ENCODE results near the gene RAB3IL1.

Gene RAB3IL1

DNA sequence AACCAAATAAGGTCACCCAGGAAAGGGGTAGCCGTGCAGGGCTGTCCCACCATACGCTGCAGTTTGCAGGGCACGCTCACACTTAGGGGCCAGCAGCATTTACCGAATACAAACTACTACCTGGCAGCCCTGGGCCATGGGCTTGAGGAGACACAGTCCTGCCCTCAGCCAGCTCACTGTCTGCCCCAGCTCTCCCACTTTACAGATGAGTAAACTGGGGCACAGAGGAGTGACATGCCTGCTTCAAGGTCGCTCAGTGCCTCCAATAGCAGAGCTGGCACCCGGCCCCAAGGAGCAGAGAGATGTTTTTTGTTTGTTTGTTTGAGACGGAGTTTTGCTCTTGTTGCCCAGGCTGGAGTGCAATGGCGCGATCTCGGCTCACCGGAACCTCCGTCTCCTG lies 28.8 kb downstream of the RAB3IL1 start:
- Histone ChIP-seq H3K4me3 (ENCODE audit: insufficient read depth in 1 of 2, low read depth in 1 of 2, low read length in 2 of 2) (no peak overlapping the region), H2AFZ (ENCODE audit: low read depth, low read length) (no peak overlapping the region), H3K9ac (ENCODE audit: low read length) (no peak overlapping the region), H3K18ac (ENCODE audit: low read depth in 1 of 2, low read length in 2 of 2) (peak overlapping the region; percentile 6 to 37), H3K14ac (ENCODE audit: low read length in 2 of 2) (no peak overlapping the region), H3K4me1 (ENCODE audit: control insufficient read depth, insufficient read depth, low read depth, low read length) (peaks cover 27% of the 10 kb centered on the region), H3K4ac (ENCODE audit: low read depth in 1 of 2, low read length in 2 of 2) (peak overlapping the region; percentile 22 to 80), H4K91ac (ENCODE audit: low read length) (peak overlapping the region; percentile 89), H2AK5ac (ENCODE audit: low read length, severe bottlenecking) (no peak overlapping the region), H4K8ac (ENCODE audit: low read length) (peak overlapping the region; percentile 4), H2BK12ac (ENCODE audit: low read length in 2 of 2) (peak overlapping the region in 1 of 2 experiments; percentile 7), H3K9me3 (ENCODE audit: control insufficient read depth, low read length) (no peaks in the 10 kb centered on the region), H2BK15ac (ENCODE audit: low read depth, poor library complexity, severe bottlenecking) (no peak overlapping the region), H3K36me3 (ENCODE audit: control insufficient read depth in 1 of 2, insufficient read depth in 2 of 2, low read depth in 1 of 2, low read length in 2 of 2) (peaks cover 0 to 21% of the 10 kb centered on the region in 2 experiments), H3K27ac (ENCODE audit: low read length, poor library complexity, severe bottlenecking) (peak overlapping the region; percentile 38), H2BK120ac (ENCODE audit: low read depth, low read length) (peak overlapping the region; percentile 39), H2BK5ac (ENCODE audit: low read depth, low read length, poor library complexity, severe bottlenecking) (no peak overlapping the region), H3K4me2 (ENCODE audit: low read length, poor library complexity, severe bottlenecking) (no peak overlapping the region), H3K27me3 (ENCODE audit: control insufficient read depth in 1 of 2, insufficient read depth in 1 of 2, low read length in 2 of 2) (no peaks in the 10 kb centered on the region), H3K79me1 (replicated peaks; ENCODE audit: low read length, poor library complexity, severe bottlenecking) (peaks cover 35% of the 10 kb centered on the region), H3K23ac (ENCODE audit: low read length in 2 of 2) (no peak overlapping the region)
- DNase-seq: no peak
- WGBS: 88% methylated on average over 12 of the region's 12 CpGs

- peaks cover 39% of the 10 kb centered on the region for H3K79me1 ChIP-seq (replicated peaks; ENCODE audit: low read length, poor library complexity, severe bottlenecking)
- peak overlapping the region; percentile 6 for H2BK120ac ChIP-seq (ENCODE audit: low read depth, low read length)
- no peak overlapping the region for H2AK5ac ChIP-seq (ENCODE audit: low read length, severe bottlenecking)
- peak overlapping the region in 1 of 2 experiments; percentile 7 for H2BK12ac ChIP-seq (ENCODE audit: low read length in 2 of 2)
- peak overlapping the region in 1 of 2 experiments; percentile 80 for H3K4ac ChIP-seq (ENCODE audit: low read depth in 1 of 2, low read length in 2 of 2)
- H3K4me2 ChIP-seq (ENCODE audit: low read length, poor library complexity, severe bottlenecking): no peak overlapping the region
- H3K36me3 ChIP-seq (ENCODE audit: control insufficient read depth in 1 of 2, insufficient read depth in 2 of 2, low read depth in 1 of 2, low read length in 2 of 2): peaks cover 0 to 27% of the 10 kb centered on the region in 2 experiments
- peak overlapping the region; percentile 38 for H3K27ac ChIP-seq (ENCODE audit: low read length, poor library complexity, severe bottlenecking)
- H3K27me3 ChIP-seq (ENCODE audit: control insufficient read depth in 1 of 2, insufficient read depth in 1 of 2, low read length in 2 of 2): no peaks in the 10 kb centered on the region
- peak overlapping the region; percentile 89 for H4K91ac ChIP-seq (ENCODE audit: low read length)
- H3K14ac ChIP-seq (ENCODE audit: low read length in 2 of 2): no peak overlapping the region
- H3K4me3 ChIP-seq (ENCODE audit: insufficient read depth in 1 of 2, low read depth in 1 of 2, low read length in 2 of 2): no peak overlapping the region
- no peak overlapping the region for H2AFZ ChIP-seq (ENCODE audit: low read depth, low read length)
- WGBS: 64% methylated on average over 7 of the region's 7 CpGs
- H3K4me1 ChIP-seq (ENCODE audit: control insufficient read depth, insufficient read depth, low read depth, low read length): peaks cover 27% of the 10 kb centered on the region
- H3K9me3 ChIP-seq (ENCODE audit: control insufficient read depth, low read length): no peaks in the 10 kb centered on the region
- H3K23ac ChIP-seq (ENCODE audit: low read length in 2 of 2): no peak overlapping the region
- no peak overlapping the region for H2BK15ac ChIP-seq (ENCODE audit: low read depth, poor library complexity, severe bottlenecking)
- H4K8ac ChIP-seq (ENCODE audit: low read length): peak overlapping the region; percentile 57
- H2BK5ac ChIP-seq (ENCODE audit: low read depth, low read length, poor library complexity, severe bottlenecking): no peak overlapping the region
- H3K18ac ChIP-seq (ENCODE audit: low read depth in 1 of 2, low read length in 2 of 2): peak overlapping the region in 1 of 2 experiments; percentile 37
- DNase-seq: peak; percentile 90
- peak overlapping the region; percentile 37 for H3K9ac ChIP-seq (ENCODE audit: low read length)
These were observed 29.4 kb downstream of the RAB3IL1 start for GRCh38 chr11:61887839-61888494.

DNA sequence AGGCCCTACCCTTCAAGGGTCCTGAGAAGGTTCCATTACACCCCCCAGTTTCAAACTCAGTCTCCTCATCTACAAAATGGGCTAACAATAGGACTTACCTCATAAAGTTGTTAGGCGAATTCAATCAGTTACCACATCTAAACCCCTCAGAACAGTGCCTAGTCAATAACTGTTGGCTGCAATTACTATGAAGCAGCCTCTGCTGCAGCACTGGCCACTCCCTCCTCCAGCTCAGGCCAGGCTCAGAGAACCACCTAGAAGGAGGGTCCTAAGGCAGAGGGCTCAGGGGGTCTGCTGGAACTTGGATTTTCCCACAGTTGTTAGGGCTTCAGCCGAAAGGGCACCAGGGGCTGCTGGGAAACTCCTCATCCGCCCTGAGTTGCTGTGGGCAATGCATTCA lies 30.7 kb downstream of the RAB3IL1 start:
- Histone ChIP-seq H2AFZ (ENCODE audit: low read depth, low read length) (no peak overlapping the region), H2BK120ac (ENCODE audit: low read depth, low read length) (no peak overlapping the region), H2BK5ac (ENCODE audit: low read depth, low read length, poor library complexity, severe bottlenecking) (no peak overlapping the region), H3K9me3 (ENCODE audit: control insufficient read depth, low read length) (no peaks in the 10 kb centered on the region), H3K4me1 (ENCODE audit: control insufficient read depth, insufficient read depth, low read depth, low read length) (peaks cover 22% of the 10 kb centered on the region), H3K14ac (ENCODE audit: low read length in 2 of 2) (peak overlapping the region in 1 of 2 experiments; percentile 68), H3K27me3 (ENCODE audit: control insufficient read depth in 1 of 2, insufficient read depth in 1 of 2, low read length in 2 of 2) (no peaks in the 10 kb centered on the region), H3K18ac (ENCODE audit: low read depth in 1 of 2, low read length in 2 of 2) (no peak overlapping the region), H4K91ac (ENCODE audit: low read length) (no peak overlapping the region), H3K23ac (ENCODE audit: low read length in 2 of 2) (no peak overlapping the region), H3K4ac (ENCODE audit: low read depth in 1 of 2, low read length in 2 of 2) (no peak overlapping the region), H3K9ac (ENCODE audit: low read length) (no peak overlapping the region), H2BK15ac (ENCODE audit: low read depth, poor library complexity, severe bottlenecking) (no peak overlapping the region), H3K4me3 (ENCODE audit: insufficient read depth in 1 of 2, low read depth in 1 of 2, low read length in 2 of 2) (no peak overlapping the region), H2AK5ac (ENCODE audit: low read length, severe bottlenecking) (no peak overlapping the region), H4K8ac (ENCODE audit: low read length) (no peak overlapping the region), H2BK12ac (ENCODE audit: low read length in 2 of 2) (no peak overlapping the region), H3K36me3 (ENCODE audit: control insufficient read depth in 1 of 2, insufficient read depth in 2 of 2, low read depth in 1 of 2, low read length in 2 of 2) (peaks cover 0 to 27% of the 10 kb centered on the region in 2 experiments), H3K27ac (ENCODE audit: low read length, poor library complexity, severe bottlenecking) (no peak overlapping the region), H3K79me1 (replicated peaks; ENCODE audit: low read length, poor library complexity, severe bottlenecking) (peaks cover 42% of the 10 kb centered on the region), H3K4me2 (ENCODE audit: low read length, poor library complexity, severe bottlenecking) (no peak overlapping the region)
- DNase-seq: no peak
- WGBS: 95% methylated on average over 3 of the region's 3 CpGs

- Histone ChIP-seq H3K79me1 (replicated peaks; ENCODE audit: low read length, poor library complexity, severe bottlenecking) (peaks cover 42% of the 10 kb centered on the region), H3K27ac (ENCODE audit: low read length, poor library complexity, severe bottlenecking) (no peak overlapping the region), H4K91ac (ENCODE audit: low read length) (no peak overlapping the region), H3K4me3 (ENCODE audit: insufficient read depth in 1 of 2, low read depth in 1 of 2, low read length in 2 of 2) (no peak overlapping the region), H2BK15ac (ENCODE audit: low read depth, poor library complexity, severe bottlenecking) (no peak overlapping the region), H3K23ac (ENCODE audit: low read length in 2 of 2) (no peak overlapping the region), H4K8ac (ENCODE audit: low read length) (no peak overlapping the region), H3K9me3 (ENCODE audit: control insufficient read depth, low read length) (no peaks in the 10 kb centered on the region), H3K27me3 (ENCODE audit: control insufficient read depth in 1 of 2, insufficient read depth in 1 of 2, low read length in 2 of 2) (no peaks in the 10 kb centered on the region), H3K36me3 (ENCODE audit: control insufficient read depth in 1 of 2, insufficient read depth in 2 of 2, low read depth in 1 of 2, low read length in 2 of 2) (peaks cover 0 to 27% of the 10 kb centered on the region in 2 experiments), H2BK12ac (ENCODE audit: low read length in 2 of 2) (peak overlapping the region in 1 of 2 experiments; percentile 3), H3K18ac (ENCODE audit: low read depth in 1 of 2, low read length in 2 of 2) (no peak overlapping the region), H2BK5ac (ENCODE audit: low read depth, low read length, poor library complexity, severe bottlenecking) (no peak overlapping the region), H3K4ac (ENCODE audit: low read depth in 1 of 2, low read length in 2 of 2) (no peak overlapping the region), H3K4me1 (ENCODE audit: control insufficient read depth, insufficient read depth, low read depth, low read length) (peaks cover 23% of the 10 kb centered on the region), H2AK5ac (ENCODE audit: low read length, severe bottlenecking) (no peak overlapping the region), H3K14ac (ENCODE audit: low read length in 2 of 2) (no peak overlapping the region), H3K4me2 (ENCODE audit: low read length, poor library complexity, severe bottlenecking) (no peak overlapping the region), H2BK120ac (ENCODE audit: low read depth, low read length) (no peak overlapping the region), H3K9ac (ENCODE audit: low read length) (no peak overlapping the region), H2AFZ (ENCODE audit: low read depth, low read length) (no peak overlapping the region)
- WGBS: 96% methylated on average over 10 of the region's 13 CpGs
- DNase-seq: no peak
These were observed 31.4 kb downstream of the RAB3IL1 start for GRCh38 chr11:61885784-61886580.

Measured in mesenchymal stem cell (in vitro differentiated cells and primary cell).